Measurements from ENCODE around the gene CELSR1. TPM values are rescaled to one million over a fixed set of nuclear protein-coding genes. Genes with fewer than 3 reads are reported as not detected.

The CELSR1 gene
- total RNA-seq, 1 experiment from 2014 or later, result 22.6 TPM

GRCh38 chr22:46507451-46508425 lies 29.7 kb downstream of the CELSR1 start:
- Histone ChIP-seq H3K27ac (ENCODE audit: insufficient read length, low read depth, low read length) (no peak overlapping the region), H2AFZ (ENCODE audit: low read length) (no peak overlapping the region), H3K27me3 (ENCODE audit: insufficient read depth, low read length) (no peaks in the 10 kb centered on the region), H3K56ac (ENCODE audit: insufficient read length, low read depth, low read length) (no peak overlapping the region), H3K4me2 (ENCODE audit: insufficient read depth, insufficient read length, low read length) (no peak overlapping the region), H3K79me1 (ENCODE audit: insufficient read depth, low read depth, low read length, poor library complexity, severe bottlenecking) (no peaks in the 10 kb centered on the region), H3K23me2 (ENCODE audit: insufficient read length, low read depth, low read length, poor library complexity, severe bottlenecking) (no peaks in the 10 kb centered on the region), H4K20me1 (ENCODE audit: control insufficient read depth, insufficient read depth, insufficient read length) (no peaks in the 10 kb centered on the region), H2BK120ac (ENCODE audit: low read depth, low read length, poor library complexity, severe bottlenecking) (no peak overlapping the region), H2BK5ac (ENCODE audit: insufficient read length, low read length) (no peak overlapping the region), H3K4ac (ENCODE audit: low read depth, low read length) (no peak overlapping the region), H2BK15ac (ENCODE audit: low read depth, low read length) (no peak overlapping the region), H2BK12ac (ENCODE audit: insufficient read length, low read depth, low read length) (no peak overlapping the region), H3K14ac (ENCODE audit: insufficient read depth, low read length) (peak overlapping the region; percentile 73), H4K5ac (ENCODE audit: insufficient read length, low read depth, low read length) (no peak overlapping the region), H3T11ph (ENCODE audit: low read length) (no peak overlapping the region), H3K23ac (ENCODE audit: insufficient read length, low read depth, low read length) (no peak overlapping the region), H4K8ac (replicated peaks; ENCODE audit: insufficient read length, low read depth, low read length) (no peak overlapping the region), H3K4me1 (ENCODE audit: insufficient read depth, low read length) (no peaks in the 10 kb centered on the region; the same call in 1 of the 2 replicates), H3K18ac (ENCODE audit: insufficient read length, low read depth, low read length) (peak overlapping the region; percentile 64), H3K79me2 (ENCODE audit: insufficient read depth, low read length) (no peaks in the 10 kb centered on the region), H3K9ac (ENCODE audit: extremely low read depth, insufficient read length, low read length) (no peak overlapping the region), H2AK5ac (ENCODE audit: insufficient read length, low read length) (no peak overlapping the region), H4K91ac (ENCODE audit: insufficient read length, low read depth, low read length) (no peak overlapping the region), H3K9me3 (ENCODE audit: control insufficient read depth, low read depth, low read length) (no peaks in the 10 kb centered on the region), H2BK20ac (ENCODE audit: low read depth, low read length, poor library complexity, severe bottlenecking) (no peak overlapping the region)
- WGBS (ENCODE audit: extremely low coverage, insufficient read length, low lambda C conversion rate), result no CpG with 5 or more reads among the region's 34 CpGs
- Mint-ChIP-seq H3K27ac (peak overlapping the region in 1 of 3 experiments; percentile 94; a peak in 1 of 7 replicates), H3K27me3 (ENCODE audit: low read depth) (0 out of 2 replicates have a peak, but pooled peaks cover under 1% of the 10 kb centered on the region), H3K36me3 (ENCODE audit: insufficient read depth in 1 of 3, low read depth in 3 of 3) (no peaks in the 10 kb centered on the region), H3K4me3 (no peak overlapping the region), H3K4me1 (peaks cover 31 to 57% of the 10 kb centered on the region in 2 experiments), H3K9me3 (no peaks in the 10 kb centered on the region)
- TF ChIP-seq, protein P1, sequence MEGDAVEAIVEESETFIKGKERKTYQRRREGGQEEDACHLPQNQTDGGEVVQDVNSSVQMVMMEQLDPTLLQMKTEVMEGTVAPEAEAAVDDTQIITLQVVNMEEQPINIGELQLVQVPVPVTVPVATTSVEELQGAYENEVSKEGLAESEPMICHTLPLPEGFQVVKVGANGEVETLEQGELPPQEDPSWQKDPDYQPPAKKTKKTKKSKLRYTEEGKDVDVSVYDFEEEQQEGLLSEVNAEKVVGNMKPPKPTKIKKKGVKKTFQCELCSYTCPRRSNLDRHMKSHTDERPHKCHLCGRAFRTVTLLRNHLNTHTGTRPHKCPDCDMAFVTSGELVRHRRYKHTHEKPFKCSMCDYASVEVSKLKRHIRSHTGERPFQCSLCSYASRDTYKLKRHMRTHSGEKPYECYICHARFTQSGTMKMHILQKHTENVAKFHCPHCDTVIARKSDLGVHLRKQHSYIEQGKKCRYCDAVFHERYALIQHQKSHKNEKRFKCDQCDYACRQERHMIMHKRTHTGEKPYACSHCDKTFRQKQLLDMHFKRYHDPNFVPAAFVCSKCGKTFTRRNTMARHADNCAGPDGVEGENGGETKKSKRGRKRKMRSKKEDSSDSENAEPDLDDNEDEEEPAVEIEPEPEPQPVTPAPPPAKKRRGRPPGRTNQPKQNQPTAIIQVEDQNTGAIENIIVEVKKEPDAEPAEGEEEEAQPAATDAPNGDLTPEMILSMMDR (conservative IDR thresholded peaks at IDR 0.05), result no peak
- DNase-seq, result no peak

Data from H9 (cell line).